Measurements from ENCODE around the gene ANXA11. TPM values are rescaled to one million over a fixed set of nuclear protein-coding genes. Genes with fewer than 3 reads are reported as not detected.

Gene ANXA11
- total RNA-seq, 1 donor from 2014 or later = 178 TPM

DNA sequence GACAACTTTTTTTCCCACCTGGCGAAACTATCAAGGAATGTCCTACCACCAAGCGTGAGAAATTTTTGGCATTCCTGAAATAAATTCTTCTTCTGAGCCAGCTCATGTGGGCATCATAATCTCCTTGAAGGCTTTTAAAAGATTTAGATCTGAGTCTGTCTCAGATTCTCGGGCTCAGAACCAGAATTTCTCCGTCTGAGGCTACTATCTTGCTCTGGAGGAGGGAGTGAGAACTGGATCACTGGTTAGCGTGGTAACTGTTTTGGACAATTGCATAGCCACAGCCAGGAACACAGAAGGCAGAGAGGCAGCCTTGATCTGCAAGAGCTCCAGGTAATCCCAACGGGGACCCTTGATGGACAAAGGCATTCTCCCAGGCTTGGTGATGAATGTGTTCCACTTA is 73.8 kb downstream of the ANXA11 start:
- Mint-ChIP-seq H3K27me3 (peaks cover 27% of the 10 kb centered on the region), H3K36me3 (ENCODE audit: low read depth) (no peaks in the 10 kb centered on the region), H3K9me3 (no peaks in the 10 kb centered on the region), H3K27ac (no peak overlapping the region), H3K4me3 (no peak overlapping the region), H3K4me1 (peaks cover 3% of the 10 kb centered on the region)
- POLR2A ChIA-PET = no interaction called here
- no peak for ATAC-seq (ENCODE audit: low read depth)
- CTCF ChIA-PET = no interaction called here
- TF ChIP-seq, protein P1, sequence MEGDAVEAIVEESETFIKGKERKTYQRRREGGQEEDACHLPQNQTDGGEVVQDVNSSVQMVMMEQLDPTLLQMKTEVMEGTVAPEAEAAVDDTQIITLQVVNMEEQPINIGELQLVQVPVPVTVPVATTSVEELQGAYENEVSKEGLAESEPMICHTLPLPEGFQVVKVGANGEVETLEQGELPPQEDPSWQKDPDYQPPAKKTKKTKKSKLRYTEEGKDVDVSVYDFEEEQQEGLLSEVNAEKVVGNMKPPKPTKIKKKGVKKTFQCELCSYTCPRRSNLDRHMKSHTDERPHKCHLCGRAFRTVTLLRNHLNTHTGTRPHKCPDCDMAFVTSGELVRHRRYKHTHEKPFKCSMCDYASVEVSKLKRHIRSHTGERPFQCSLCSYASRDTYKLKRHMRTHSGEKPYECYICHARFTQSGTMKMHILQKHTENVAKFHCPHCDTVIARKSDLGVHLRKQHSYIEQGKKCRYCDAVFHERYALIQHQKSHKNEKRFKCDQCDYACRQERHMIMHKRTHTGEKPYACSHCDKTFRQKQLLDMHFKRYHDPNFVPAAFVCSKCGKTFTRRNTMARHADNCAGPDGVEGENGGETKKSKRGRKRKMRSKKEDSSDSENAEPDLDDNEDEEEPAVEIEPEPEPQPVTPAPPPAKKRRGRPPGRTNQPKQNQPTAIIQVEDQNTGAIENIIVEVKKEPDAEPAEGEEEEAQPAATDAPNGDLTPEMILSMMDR (IDR thresholded peaks at IDR 0.05) = no peak
- intact Hi-C loops (cut with micrococcal nuclease) = no loop called here
- no peak for DNase-seq

DNA sequence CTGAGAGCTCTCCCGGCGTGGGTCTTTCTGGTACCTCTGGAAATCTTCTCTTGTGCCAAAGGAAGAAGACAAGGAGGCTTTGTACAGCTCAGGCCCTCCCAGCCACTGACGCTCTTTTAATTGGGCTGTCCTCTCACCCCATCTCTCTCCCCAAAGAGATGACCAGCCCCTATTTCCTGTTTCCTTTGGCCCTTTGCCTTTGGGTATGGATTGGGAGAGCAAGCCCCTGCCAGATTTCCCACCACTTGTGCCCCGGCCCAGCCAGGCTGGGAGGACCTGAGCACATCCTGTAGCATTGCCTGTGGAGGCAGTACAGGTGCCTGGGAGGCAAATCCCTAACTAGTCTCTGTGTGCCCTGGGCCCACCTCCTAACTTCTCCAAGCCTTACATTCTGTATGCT is 78.5 kb downstream of the ANXA11 start:
- no peak for ATAC-seq (ENCODE audit: low read depth)
- Mint-ChIP-seq H3K27ac (no peak overlapping the region), H3K36me3 (ENCODE audit: low read depth) (no peaks in the 10 kb centered on the region), H3K9me3 (no peaks in the 10 kb centered on the region), H3K27me3 (peaks cover 11% of the 10 kb centered on the region), H3K4me1 (no peaks in the 10 kb centered on the region), H3K4me3 (no peak overlapping the region)
- no peak for DNase-seq
- ChIA-PET CTCF (no interaction called here), POLR2A (no interaction called here)
- intact Hi-C loops (cut with micrococcal nuclease) = no loop called here
- TF ChIP-seq, protein P1 (IDR thresholded peaks at IDR 0.05) = no peak

DNA sequence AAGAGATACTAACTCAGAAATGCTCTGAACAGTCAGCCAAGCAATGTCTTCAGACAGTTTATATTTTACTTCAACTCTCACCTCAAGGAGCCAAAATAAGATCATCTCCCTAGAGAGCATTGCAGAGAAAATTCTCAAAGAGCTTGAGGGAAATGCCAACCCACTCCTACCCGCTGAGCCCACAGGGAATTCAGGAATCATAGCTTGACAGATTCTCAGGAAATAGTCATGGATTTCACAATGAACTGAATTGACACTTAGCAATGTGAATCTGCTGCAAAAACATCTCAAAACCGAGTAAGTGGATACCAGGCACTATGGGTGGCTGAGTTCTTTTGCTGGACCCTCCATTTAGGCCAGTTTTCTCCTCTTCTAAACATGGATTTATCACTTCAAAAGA is 82.6 kb downstream of the ANXA11 start:
- POLR2A ChIA-PET = no interaction called here
- TF ChIP-seq, protein P1 (IDR thresholded peaks at IDR 0.05) = no peak
- intact Hi-C loops (cut with micrococcal nuclease) = no loop called here
- ATAC-seq (ENCODE audit: low read depth) (no peak), DNase-seq (no peak)
- Mint-ChIP-seq H3K36me3 (ENCODE audit: low read depth) (no peaks in the 10 kb centered on the region), H3K27ac (no peak overlapping the region), H3K4me1 (no peaks in the 10 kb centered on the region), H3K9me3 (no peaks in the 10 kb centered on the region), H3K4me3 (no peak overlapping the region), H3K27me3 (peaks cover 3% of the 10 kb centered on the region)
- CTCF ChIA-PET = no interaction called here

DNA sequence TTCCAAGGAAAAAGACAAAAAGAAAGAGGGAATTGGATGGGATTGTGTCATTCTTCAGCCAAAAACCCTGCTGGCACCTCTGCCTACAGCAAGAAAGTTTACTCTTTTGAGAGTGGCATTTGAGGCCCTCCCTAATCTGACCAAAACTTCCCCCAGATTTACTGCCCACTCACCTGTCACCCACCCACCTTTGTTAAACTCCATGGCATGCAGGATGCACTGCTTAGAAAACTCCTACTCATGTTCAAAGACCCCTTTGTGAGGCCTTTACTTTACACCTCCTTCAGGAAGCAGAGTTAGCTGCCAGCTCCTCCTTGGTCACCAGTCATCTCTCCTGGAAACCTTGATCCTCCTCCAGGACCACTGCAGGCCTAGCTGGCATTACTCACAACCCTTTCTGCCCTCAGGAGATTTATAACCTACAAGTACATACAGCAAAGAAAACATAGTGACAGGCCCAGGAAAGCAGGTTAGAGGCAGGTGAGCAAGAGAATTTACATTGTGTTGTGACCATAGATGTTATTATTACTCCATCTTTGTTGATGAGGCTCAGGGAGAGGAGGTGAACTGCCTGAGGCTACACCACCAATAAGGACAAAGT is 83.1 kb downstream of the ANXA11 start:
- TF ChIP-seq, protein P1 (IDR thresholded peaks at IDR 0.05) = no peak
- intact Hi-C loops (cut with micrococcal nuclease) = no loop called here
- Mint-ChIP-seq H3K4me3 (no peak overlapping the region), H3K27me3 (peaks cover 3% of the 10 kb centered on the region), H3K9me3 (no peaks in the 10 kb centered on the region), H3K27ac (no peak overlapping the region), H3K4me1 (no peaks in the 10 kb centered on the region), H3K36me3 (ENCODE audit: low read depth) (no peaks in the 10 kb centered on the region)
- POLR2A ChIA-PET = no interaction called here
- CTCF ChIA-PET = interaction anchor here (1.6 kb wide), 1 partner anchor 75 kb away, joined by 4 read pairs; no protein-coding TSS in a partner anchor
- DNase-seq = no peak
- ATAC-seq (ENCODE audit: low read depth) = no peak

DNA sequence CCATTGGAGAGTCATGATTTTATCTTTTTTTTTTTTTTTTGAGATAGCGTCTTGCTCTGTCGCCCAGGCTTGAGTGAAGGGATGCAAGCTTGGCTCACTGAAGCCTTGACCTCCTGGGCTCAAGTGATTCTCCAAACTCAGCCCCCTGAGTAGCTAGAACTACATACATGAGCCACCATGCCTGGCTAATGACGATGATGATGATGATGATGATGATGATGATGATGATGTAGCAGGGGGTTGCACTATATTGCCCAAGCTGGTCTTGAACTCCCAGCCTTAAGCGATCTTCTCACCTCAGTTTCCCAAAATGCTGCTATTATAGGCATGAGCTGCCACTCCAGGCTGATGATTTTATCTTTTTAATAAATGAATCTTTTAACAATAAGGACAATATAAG is 86.7 kb downstream of the ANXA11 start:
- TF ChIP-seq, protein P1 (IDR thresholded peaks at IDR 0.05) = no peak
- Mint-ChIP-seq H3K27ac (no peak overlapping the region), H3K4me1 (no peaks in the 10 kb centered on the region), H3K36me3 (ENCODE audit: low read depth) (no peaks in the 10 kb centered on the region), H3K4me3 (no peak overlapping the region), H3K9me3 (no peaks in the 10 kb centered on the region), H3K27me3 (peaks cover 3% of the 10 kb centered on the region)
- ATAC-seq (ENCODE audit: low read depth) (no peak), DNase-seq (no peak)
- ChIA-PET POLR2A (no interaction called here), CTCF (interaction anchor here (1.2 kb wide), 1 partner anchor 12 kb away, joined by 3 read pairs; no protein-coding TSS in a partner anchor)
- intact Hi-C loops (cut with micrococcal nuclease) = no loop called here

All from activated B cell treated with CpG ODN at 0.5 μM for 24 hours (primary cell).